NT2/D1 (cell line): Measurements from ENCODE around the gene CREB5.

Experiments
- YY1 ChIP-seq: IDR thresholded peaks from 2 replicates; pipeline ENCODE4 v1.6.1; 2011; ENCODE audit not compliant: insufficient read length, insufficient read depth
- ZNF274 ChIP-seq: IDR thresholded peaks from 2 replicates; pipeline ENCODE4 v1.6.1; 2011; ENCODE audit warnings: mild to moderate bottlenecking, low read depth, low read length

- TF ChIP-seq ZNF274 (no peak), YY1 (no peak)
Measured at GRCh38 chr7:28408105-28408959, 4.0 kb upstream of the CREB5 start.
